GM23248 (cell line): Measurements from ENCODE around the gene DCAF12.

Source experiments
- EZH2 ChIP-seq: fragments of 200-600 bp; sonication (generic); IDR thresholded peaks from 2 replicates; pipeline ENCODE4 v1.6.1; 2018; ENCODE audit warnings: antibody characterized with exemption, mild to moderate bottlenecking; ENCODE audit not compliant: insufficient read depth, poor library complexity, severe bottlenecking
- EZH2phosphoT487 ChIP-seq: fragments of 200-600 bp; sonication (generic); IDR thresholded peaks from 2 replicates; pipeline ENCODE4 v1.6.1; 2018; ENCODE audit warnings: antibody characterized with exemption, moderate library complexity, mild to moderate bottlenecking, low read depth; ENCODE audit not compliant: insufficient read depth

GRCh38 chr9:34084562-34084961 is 41.9 kb downstream of the DCAF12 start:
- TF ChIP-seq EZH2: no peak
- no peak for TF ChIP-seq EZH2phosphoT487
